GM12865 (cell line): ENCODE measurements around the gene SCLT1.

Experiments used
- DNase-seq: peaks from one replicate; pipeline ENCODE4 v3.0.0; 2010; ENCODE audit warnings: low read depth
- H3K4me3 ChIP-seq: 2 replicates; pipeline ENCODE4 v1.5.1; 2011; ENCODE audit warnings: mild to moderate bottlenecking, low read depth, low read length, control low read depth
- CTCF ChIP-seq: IDR thresholded peaks from 2 replicates; pipeline ENCODE4 v1.5.1; 2011; ENCODE audit warnings: low read length, control low read depth, low read depth, inconsistent platforms; ENCODE audit not compliant: insufficient read depth; ENCODE audit errors: missing control alignments

SCLT1 gene

GRCh38 chr4:129117705-129118104 is 24.4 kb upstream of the SCLT1 start:
- DNase-seq, result no peak
- no peak for TF ChIP-seq CTCF
- no peak overlapping the region for H3K4me3 ChIP-seq

- no peak for DNase-seq
- H3K4me3 ChIP-seq, result no peak overlapping the region
- TF ChIP-seq CTCF, result no peak
Measured at GRCh38 chr4:129113919-129114318, 20.6 kb upstream of the SCLT1 start.

DNA sequence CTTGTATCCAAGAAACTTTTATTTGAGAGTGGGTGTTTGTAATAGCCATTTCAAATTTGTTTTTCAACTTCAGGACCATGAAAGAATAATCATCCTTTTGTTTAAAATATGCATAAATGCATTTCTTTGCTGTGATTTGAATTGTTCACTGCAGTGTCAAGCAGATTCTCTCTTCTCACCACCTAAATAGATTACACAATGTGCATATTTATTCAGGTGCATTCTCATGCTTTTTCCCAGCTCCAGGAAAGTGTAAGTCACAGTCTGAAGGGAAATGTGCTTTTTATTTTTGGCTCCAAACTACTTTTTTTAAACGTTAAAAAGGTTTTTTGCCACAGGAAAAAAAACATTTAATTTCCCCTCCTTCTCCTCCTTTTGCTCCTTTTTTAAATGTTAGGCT is 20.1 kb upstream of the SCLT1 start:
- no peak for DNase-seq
- no peak overlapping the region for H3K4me3 ChIP-seq
- no peak for TF ChIP-seq CTCF

DNA sequence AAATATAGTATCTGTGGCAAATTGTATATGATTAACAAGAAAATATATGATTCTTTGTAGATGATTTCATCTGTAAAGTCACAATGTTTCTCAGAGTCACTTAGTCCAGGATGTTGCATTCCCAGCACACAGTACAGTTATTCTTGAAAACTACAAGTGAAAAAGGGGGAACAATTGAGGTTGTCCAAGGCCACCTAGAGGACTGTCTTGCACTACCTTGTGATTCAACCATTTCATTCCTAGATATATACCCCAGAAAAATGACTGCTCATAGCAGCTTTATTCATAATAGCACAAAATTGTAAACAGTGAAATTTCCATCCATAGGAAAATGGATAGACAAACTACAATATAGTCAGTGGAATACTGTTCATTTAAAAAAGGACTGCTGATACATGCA is 18.6 kb upstream of the SCLT1 start:
- H3K4me3 ChIP-seq, result no peak overlapping the region
- no peak for TF ChIP-seq CTCF
- no peak for DNase-seq

- DNase-seq, result no peak
- TF ChIP-seq CTCF, result no peak
Measured at GRCh38 chr4:129110931-129111330, 17.6 kb upstream of the SCLT1 start.

DNA sequence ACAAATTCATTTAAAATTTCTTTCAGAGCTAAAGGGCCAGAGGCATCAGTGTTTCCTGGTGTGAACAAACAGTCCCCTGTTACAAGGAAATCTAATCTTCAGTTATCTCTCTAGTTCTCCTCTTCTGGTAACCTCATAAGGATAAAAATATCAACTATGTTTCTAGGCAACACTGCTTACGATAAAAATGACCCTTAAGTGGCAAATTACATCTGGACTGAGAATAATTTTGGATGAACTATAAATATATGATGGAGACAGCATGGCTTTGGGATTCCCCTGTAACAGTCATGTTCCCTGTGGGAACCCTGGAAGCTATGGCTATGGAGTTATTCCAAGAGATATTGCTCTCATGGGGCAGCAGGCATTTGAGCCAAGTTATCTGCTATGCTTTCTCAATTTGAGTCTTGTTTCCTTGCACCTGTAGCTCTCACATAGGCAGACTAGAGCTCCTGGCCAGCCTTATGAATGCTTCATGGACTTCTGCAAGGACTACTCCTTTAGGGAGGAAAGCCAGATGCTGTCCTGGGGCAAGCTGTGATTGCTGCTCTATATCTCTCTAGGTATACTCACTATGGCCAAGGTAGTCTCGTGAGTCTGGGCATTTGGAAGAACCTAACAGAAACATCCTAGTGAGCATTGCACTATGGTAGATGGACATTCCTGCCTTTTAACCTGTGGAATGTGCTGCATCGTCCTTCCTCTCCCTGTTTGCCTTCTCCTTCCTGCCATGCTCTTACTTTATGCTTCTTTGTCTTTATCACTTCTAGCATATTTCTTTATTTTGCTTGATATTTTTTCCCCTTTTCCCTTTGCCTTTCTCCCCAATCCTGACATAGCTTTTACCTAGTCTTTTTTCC is 16.9 kb upstream of the SCLT1 start:
- TF ChIP-seq CTCF, result no peak
- no peak overlapping the region for H3K4me3 ChIP-seq
- DNase-seq, result no peak

More at GRCh38 chr4:129110931-129111330, 17.6 kb upstream of the SCLT1 start:
- H3K4me3 ChIP-seq, result no peak overlapping the region
